HG03060 (cell line): ENCODE results near the gene CDK8.

Source experiments
- ATAC-seq: cut with Tn5 transposase; IDR thresholded peaks from one replicate; pipeline ENCODE4 v1.9.1; 2021; ENCODE audit warnings: low read depth, moderate number of reproducible peaks; ENCODE audit not compliant: unreplicated experiment

The CDK8 gene

GRCh38 chr13:26253787-26254582 lies at the start of gene CDK8:
Gene CDK8 (plus strand): TSS chr13:26254129. CDS start chr13:26254642, 513 bp downstream.
- peak; percentile 77 for ATAC-seq

GRCh38 chr13:26208287-26208686 lies 45.6 kb upstream of the CDK8 start:
- no peak for ATAC-seq

- no peak for ATAC-seq
Measured at GRCh38 chr13:26213345-26213744, 40.6 kb upstream of the CDK8 start.

GRCh38 chr13:26213982-26214381 lies 39.9 kb upstream of the CDK8 start:
- ATAC-seq, result no peak

- ATAC-seq, result no peak
Measured at GRCh38 chr13:26216042-26216441, 37.9 kb upstream of the CDK8 start.

- ATAC-seq, result no peak
Measured at GRCh38 chr13:26219726-26220125, 34.2 kb upstream of the CDK8 start.

GRCh38 chr13:26220575-26220974 lies 33.4 kb upstream of the CDK8 start:
- ATAC-seq, result no peak

- ATAC-seq, result no peak
Measured at GRCh38 chr13:26221399-26221720, 32.6 kb upstream of the CDK8 start.

- ATAC-seq, result peak; percentile 96
Measured at GRCh38 chr13:26221721-26222519, 32.0 kb upstream of the CDK8 start, which contains the start of gene RNF6. Gene RNF6 (minus strand): TSS chr13:26222314. CDS start chr13:26219649, 2,665 bp downstream.

- ATAC-seq, result peak; percentile 26
Measured at GRCh38 chr13:26222520-26223046, 31.3 kb upstream of the CDK8 start.

- no peak for ATAC-seq
Measured at GRCh38 chr13:26225896-26226617, 27.9 kb upstream of the CDK8 start.

GRCh38 chr13:26227166-26227971 lies 26.6 kb upstream of the CDK8 start:
- no peak for ATAC-seq

GRCh38 chr13:26228096-26228495 lies 25.8 kb upstream of the CDK8 start:
- no peak for ATAC-seq

GRCh38 chr13:26229080-26229615 lies 24.8 kb upstream of the CDK8 start:
- ATAC-seq, result no peak

GRCh38 chr13:26230703-26231102 lies 23.2 kb upstream of the CDK8 start:
- ATAC-seq, result no peak

GRCh38 chr13:26236296-26236695 lies 17.6 kb upstream of the CDK8 start:
- no peak for ATAC-seq

GRCh38 chr13:26246154-26246553 lies 7.8 kb upstream of the CDK8 start:
- no peak for ATAC-seq

- ATAC-seq, result no peak
Measured at GRCh38 chr13:26247011-26247410, 6.9 kb upstream of the CDK8 start.

- no peak for ATAC-seq
Measured at GRCh38 chr13:26247608-26248007, 6.3 kb upstream of the CDK8 start.

- no peak for ATAC-seq
Measured at GRCh38 chr13:26249551-26249950, 4.4 kb upstream of the CDK8 start.
